K562 treated with DMSO at 1 percent for 12 hours (cell line): ENCODE data around the gene CD86. TPM values are rescaled to one million over a fixed set of nuclear protein-coding genes. Genes with fewer than 3 reads are reported as not detected.

Source experiments
- total RNA-seq: library from RNA; unstranded; fragments of 300-600 nt; gene quantifications from 2 replicates; pipeline ENCODE4 v1.2.3, GENCODE V29; 2022; ENCODE audit not compliant: insufficient read depth

The CD86 gene
- total RNA-seq: not detected in 2 replicates

GRCh38 chr3:122055215-122055614 is at the start of gene CD86:
Gene CD86 (plus strand): TSS chr3:122055362. CDS start chr3:122055490, 128 bp downstream.

GRCh38 chr3:122021811-122022401 is 33.3 kb upstream of the CD86 start, which contains the start of gene ILDR1:
Gene ILDR1 (minus strand): TSS chr3:122022247. CDS start chr3:122022077, 170 bp downstream.

Other genes starting within 250 kb of the CD86 start
- gene IQCB1, start 220.3 kb upstream of the CD86 start, total RNA-seq: 15.9 and 34.7 TPM in 2 replicates
- 7.3 and 11.0 TPM in 2 replicates for gene EAF2, start 220.2 kb upstream of the CD86 start, total RNA-seq
- gene SLC15A2, start 161.0 kb upstream of the CD86 start, total RNA-seq: 0.52 and 0.89 TPM in 2 replicates
- not detected in 2 replicates for gene ILDR1, start 33.1 kb upstream of the CD86 start, total RNA-seq
- not detected in 2 replicates for gene CASR, start 128.3 kb downstream of the CD86 start, total RNA-seq